H1 (cell line): ENCODE data around the gene SCN8A.

Source experiments
- CBX8 ChIP-seq: fragments of 300-800, 300-1000 bp; sonication (generic); IDR thresholded peaks from 2 replicates; pipeline ENCODE4 v1.7.1; 2016; ENCODE audit warnings: low read depth, low read length, borderline replicate concordance
- POLR2AphosphoS5 ChIP-seq: IDR thresholded peaks from 2 replicates; pipeline ENCODE4 v1.6.1; 2011; ENCODE audit warnings: low read depth, low read length
- TF ChIP-seq, protein P1 (sequence below), 3 experiments: IDR thresholded peaks; 1 replicate in 2 of 3; 2 replicates in 1 of 3; pipeline versions ENCODE4 v1.5.1 to v1.6.1; 2011; ENCODE audit warnings: low read length in 3 of 3, mild to moderate bottlenecking in 3 of 3, inconsistent platforms in 2 of 3, low read depth in 1 of 3, moderate library complexity in 1 of 3; ENCODE audit not compliant: insufficient read depth in 1 of 3; ENCODE audit errors: control extremely low read depth in 1 of 3

- TF ChIP-seq, protein P1, sequence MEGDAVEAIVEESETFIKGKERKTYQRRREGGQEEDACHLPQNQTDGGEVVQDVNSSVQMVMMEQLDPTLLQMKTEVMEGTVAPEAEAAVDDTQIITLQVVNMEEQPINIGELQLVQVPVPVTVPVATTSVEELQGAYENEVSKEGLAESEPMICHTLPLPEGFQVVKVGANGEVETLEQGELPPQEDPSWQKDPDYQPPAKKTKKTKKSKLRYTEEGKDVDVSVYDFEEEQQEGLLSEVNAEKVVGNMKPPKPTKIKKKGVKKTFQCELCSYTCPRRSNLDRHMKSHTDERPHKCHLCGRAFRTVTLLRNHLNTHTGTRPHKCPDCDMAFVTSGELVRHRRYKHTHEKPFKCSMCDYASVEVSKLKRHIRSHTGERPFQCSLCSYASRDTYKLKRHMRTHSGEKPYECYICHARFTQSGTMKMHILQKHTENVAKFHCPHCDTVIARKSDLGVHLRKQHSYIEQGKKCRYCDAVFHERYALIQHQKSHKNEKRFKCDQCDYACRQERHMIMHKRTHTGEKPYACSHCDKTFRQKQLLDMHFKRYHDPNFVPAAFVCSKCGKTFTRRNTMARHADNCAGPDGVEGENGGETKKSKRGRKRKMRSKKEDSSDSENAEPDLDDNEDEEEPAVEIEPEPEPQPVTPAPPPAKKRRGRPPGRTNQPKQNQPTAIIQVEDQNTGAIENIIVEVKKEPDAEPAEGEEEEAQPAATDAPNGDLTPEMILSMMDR (IDR thresholded peaks at IDR 0.05; ENCODE audit: control extremely low read depth in 1 of 3, insufficient read depth in 1 of 3, low read depth in 1 of 3, low read length in 3 of 3): no peak
- no peak for TF ChIP-seq POLR2AphosphoS5
- no peak for TF ChIP-seq CBX8
Observed at GRCh38 chr12:51826881-51827280, 235.8 kb downstream of the SCN8A start.
